Measurements from ENCODE around the gene POLL.

Gene POLL

DNA sequence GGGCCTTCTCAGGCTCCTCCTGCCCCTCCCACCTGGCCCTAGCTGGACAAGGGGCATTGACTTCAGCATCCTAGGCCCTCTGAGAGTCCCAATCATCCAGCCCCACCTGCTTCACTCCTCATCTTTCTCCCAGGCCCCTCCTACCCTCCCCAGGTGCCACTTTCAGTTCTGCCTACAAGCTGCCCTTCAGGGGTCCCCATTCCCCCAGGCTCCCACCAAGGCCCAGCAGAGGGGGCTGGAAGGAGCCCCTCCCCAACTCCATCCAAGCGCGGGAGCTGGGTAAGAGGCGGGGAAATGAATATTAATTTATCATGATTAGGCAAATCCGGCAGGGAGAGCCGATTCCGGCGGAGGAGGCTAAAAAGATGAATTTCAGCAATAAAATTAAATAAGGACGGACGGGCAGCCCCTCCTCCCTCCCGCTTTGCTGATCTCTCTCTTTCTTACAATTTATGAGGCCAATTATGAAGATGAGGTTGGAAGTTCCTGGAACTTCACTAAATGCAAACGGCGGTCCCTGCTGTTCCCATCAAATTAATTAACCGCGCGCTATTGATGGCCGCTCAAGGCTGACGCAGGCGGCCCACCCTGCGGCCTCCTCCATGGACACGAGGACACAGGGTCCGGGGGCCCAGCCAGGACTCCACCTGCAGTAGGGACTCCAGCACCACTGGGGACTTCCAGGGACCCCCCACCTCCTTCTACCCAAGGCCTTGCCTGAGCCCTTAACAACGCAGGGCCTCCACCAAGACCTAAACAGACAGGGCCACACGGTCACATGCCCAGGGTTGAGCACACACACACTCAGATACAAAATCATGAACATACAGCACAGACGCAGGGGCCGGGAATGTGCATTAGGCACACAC lies 13.9 kb downstream of the POLL start:
- no peak for DNase-seq

- no peak for DNase-seq
These were observed 15.3 kb downstream of the POLL start for GRCh38 chr10:101572785-101573184.

GRCh38 chr10:101572126-101572525 lies 15.9 kb downstream of the POLL start:
- no peak for DNase-seq

DNA sequence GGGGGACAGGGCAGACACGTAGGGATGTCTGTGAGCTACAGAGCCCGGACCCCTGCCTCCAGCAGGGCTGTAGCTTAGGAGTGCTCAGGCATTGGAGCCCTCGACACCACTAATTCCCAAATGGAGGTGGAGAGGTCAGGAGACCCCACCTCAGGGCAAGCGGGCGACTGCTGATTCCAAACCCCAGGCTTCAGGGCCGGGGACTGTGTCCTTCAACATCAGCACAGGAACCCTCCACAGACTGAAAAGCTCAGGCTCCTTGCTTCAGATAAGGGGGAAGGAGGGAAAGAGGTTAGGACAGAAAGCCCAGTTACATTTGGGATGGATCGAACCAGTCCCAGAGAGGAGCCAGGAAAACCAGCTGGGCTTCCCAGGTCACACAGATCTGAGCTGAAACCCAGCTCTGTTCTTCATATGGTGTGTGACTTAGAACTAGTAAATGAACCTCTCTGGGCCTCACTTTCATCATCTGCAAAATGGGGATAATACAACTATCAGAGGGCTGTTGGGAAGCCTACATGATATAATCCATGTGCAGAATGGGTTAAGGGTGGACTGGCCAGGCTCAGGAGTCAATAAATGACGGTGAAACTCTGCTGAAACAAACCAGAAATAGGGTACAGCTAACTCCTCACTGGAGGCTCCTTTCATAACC lies 16.7 kb downstream of the POLL start:
- no peak for DNase-seq

DNA sequence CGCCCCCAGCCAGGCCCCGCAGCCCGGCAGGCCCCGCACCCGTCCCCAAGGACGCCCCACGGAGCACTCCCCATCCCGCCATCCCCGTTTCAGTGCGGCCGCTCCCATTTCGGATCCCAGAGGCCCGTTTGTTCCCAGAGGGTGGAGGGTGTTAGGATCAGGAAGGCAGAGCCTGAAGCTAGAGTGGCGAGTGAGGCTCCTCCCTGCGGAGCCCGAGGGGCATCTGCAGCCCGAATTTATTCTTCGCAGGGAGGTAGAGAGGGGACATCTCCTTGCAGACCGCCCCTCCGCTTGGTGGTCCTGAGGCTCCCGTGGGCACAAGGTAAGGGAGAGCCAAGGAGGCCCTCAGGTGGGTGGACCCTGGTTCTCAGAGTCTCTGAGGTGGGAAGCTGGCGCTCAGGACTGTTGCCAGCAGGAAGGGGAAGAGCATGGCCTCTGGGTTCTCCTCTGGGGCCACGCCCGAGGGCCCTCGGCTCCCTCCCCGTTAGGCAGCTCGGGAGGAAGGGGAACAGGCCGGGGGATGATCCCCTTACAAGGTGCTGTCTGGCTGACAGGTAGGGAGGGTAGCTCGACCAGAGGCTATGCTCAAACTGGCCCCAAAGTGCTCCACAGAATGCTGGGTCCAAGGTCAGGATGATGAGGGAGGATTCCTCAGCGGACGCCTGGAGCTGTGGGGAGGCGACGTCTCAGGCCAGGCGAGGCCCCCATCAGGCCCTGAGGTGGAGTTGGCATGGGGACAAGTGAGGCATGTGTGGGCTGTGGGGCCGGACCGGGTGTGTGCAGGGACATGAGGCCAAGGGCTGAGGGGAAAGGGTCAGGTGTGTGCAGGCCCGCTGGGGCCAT lies 17.4 kb downstream of the POLL start:
- no peak for DNase-seq

DNA sequence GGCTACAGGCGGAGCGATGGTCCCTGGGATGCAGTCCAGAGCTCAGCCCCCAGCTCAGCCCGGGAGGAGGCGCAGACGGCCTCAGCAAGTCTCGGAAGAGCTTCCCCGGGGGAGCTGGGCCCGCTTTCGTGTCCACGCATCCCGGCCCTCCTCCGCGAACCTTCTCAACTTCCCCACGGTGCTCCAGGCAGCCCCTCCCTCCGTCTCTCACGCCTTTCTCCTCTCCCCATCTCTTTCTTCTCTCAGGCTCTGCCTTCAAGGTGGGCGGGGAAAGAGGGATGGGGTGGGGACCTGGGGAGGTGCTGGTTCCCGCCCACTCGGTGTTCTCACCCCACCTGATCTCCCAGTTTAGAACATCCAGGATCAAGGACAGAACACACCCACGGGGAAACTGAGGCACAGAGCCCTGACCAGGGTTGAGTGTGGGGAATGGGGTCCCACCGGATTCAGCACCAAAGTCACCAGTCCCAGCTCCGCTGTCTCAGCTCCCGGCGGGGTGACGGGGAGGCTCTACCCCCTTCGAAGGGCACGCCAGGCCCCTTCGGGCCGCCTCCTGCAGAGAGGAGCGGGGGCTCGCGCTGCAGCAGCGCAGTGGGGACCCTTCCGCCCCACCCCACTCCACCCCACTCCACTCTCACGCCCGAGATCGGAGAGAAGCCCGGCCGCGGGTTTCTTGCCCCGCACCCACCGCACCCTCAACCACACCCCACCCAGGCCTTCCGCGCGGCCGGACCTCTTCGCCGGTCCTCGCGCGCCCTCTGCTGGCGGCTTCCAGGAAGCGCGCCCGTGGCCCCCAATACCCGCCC lies 18.2 kb downstream of the POLL start:
- DNase-seq = peak; percentile 6

DNA sequence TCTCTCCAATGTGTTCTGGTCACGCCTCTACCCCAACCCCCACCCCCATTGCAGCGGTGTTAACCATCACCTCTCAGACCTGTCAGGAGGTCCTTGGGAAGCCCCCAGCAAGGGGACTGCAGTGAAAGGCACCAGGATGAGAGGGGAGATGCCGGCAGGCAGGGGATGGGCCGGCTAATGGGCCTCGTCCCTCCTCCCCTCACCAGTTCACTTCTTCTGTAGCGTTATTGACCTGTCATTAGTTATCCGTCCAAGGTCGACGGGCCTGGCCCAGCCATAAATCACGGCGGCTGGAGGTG lies 18.8 kb downstream of the POLL start:
- DNase-seq = no peak

DNA sequence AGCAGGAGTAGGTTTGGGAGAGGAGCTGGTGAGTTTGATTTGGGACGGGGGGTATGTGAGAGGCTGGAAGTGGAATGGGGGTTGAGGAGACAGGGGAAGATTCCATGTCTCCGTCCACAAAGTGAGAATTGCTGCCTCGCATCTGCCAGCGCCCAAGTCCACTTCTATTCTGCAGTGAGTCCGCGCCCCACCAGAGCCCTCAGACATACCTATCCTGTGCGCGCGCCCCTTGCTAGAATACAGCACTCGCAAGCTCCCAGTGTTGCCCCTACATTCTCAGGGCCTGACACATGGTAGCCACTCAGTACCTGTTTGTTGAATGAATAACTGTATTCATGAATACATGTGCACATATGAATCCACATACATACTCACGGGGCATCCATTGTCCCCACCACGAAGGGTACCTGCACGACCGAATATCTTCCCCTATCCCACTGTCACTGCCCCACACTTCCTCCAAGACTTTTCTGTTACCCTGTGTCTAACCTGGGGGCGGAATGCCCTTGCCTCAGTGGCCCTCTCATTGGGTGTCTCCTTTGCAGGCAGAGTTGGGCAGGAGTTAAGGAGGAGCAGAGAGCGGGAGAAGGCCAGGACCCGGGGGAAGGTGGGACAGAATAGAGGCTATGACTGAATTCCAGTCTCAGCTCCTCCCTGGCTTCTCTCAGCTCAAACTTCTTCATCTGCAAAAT lies 19.9 kb downstream of the POLL start:
- no peak for DNase-seq

GRCh38 chr10:101567165-101568006 lies 20.7 kb downstream of the POLL start:
- DNase-seq = no peak

GRCh38 chr10:101566333-101567164 lies 21.5 kb downstream of the POLL start:
- DNase-seq = peak; percentile 15

DNA sequence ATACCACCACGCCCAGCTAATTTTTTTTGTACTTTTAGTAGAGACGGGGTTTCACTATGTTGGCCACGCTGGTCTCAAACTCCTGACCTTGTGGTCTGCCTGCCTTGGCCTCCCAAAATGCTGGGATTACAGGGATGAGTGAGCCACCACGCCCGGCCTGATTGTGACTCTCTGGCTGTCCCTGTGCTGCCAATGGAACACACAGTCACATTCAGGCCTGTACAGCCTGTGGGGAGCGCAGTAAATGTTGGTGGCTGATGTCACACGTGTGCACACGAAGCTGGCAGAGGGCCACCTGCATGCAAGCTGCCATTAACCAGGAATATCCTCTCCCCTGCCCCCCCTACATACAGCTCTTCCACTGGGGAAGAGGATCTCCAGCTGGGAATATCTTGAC lies 22.1 kb downstream of the POLL start:
- no peak for DNase-seq

DNA sequence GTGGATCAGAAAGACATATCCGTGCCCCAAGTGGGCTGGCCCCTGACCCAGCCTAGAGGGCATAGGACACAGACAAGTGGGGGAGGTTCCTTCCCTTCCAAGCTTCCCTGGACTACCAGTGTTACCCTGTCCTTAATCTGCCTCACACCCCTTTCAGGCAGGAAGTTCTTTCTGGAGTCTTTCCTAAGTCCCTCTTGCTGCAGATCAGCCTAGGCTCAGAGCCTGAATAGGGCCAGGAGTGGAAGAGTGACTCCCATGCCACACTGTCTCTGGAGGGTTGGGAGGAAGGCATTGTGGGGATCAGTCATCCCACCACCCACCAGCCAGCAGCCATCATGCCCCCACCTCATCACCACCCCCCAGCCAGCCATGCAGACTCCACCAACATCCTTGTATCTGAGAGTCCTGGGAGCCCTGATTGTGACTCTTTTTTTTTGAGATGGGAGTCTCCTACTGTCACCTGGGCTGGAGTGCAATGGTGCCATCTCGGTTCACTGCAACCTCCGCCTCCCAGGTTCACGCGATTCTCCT lies 22.6 kb downstream of the POLL start:
- no peak for DNase-seq

DNA sequence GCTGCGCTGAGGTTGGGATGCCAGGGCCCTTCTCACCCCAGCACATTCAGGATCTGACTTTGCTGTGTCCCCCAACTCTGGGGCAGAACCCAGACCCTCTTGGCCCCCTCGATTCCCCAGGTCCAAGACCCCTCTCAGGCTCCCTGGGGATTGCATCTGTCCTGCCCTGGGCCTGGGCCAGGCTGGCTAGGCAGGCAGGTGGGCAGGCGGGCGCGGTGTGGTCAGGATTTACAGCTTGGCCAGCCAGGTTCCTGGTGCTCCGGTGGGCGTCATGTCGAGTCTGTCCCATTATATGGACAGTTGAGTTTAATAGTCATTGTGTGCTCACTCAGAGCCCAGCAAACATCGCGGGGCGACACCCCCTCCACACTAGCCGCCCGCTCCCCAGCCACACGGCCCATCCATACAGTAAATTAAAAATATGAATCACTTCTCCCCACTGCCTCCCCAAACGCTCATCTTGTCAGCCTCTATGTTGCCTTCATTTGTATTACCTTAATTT lies 23.5 kb downstream of the POLL start:
- DNase-seq = no peak

DNA sequence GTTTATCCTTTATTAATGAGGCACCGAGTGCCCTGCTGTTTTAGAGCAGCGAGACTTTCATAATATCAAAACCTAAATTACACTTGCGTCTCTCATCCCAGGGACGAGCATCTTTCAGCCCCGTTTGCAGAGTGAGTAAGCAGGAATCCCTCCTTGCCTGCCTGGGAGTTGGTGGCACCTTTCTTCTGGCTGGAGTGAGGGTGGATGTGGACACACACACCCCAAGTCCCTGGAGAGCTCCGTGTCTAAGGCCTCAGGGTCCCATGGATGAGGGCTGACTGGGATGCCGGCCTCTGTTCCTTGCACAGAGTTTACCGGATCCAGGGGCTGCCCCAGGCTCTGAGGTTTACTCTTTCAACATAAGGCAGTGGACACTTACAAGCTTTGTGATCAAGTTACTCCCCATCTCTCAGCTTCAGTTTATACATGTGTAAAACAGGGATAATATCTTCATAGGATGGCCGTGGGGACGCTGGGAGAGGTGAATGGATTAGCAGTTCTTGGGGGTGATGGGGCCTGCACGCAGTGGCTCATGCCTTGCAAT lies 24.5 kb downstream of the POLL start:
- no peak for DNase-seq

GRCh38 chr10:101563007-101563406 lies 25.1 kb downstream of the POLL start:
- no peak for DNase-seq

GRCh38 chr10:101562231-101562630 lies 25.8 kb downstream of the POLL start:
- DNase-seq = no peak

DNA sequence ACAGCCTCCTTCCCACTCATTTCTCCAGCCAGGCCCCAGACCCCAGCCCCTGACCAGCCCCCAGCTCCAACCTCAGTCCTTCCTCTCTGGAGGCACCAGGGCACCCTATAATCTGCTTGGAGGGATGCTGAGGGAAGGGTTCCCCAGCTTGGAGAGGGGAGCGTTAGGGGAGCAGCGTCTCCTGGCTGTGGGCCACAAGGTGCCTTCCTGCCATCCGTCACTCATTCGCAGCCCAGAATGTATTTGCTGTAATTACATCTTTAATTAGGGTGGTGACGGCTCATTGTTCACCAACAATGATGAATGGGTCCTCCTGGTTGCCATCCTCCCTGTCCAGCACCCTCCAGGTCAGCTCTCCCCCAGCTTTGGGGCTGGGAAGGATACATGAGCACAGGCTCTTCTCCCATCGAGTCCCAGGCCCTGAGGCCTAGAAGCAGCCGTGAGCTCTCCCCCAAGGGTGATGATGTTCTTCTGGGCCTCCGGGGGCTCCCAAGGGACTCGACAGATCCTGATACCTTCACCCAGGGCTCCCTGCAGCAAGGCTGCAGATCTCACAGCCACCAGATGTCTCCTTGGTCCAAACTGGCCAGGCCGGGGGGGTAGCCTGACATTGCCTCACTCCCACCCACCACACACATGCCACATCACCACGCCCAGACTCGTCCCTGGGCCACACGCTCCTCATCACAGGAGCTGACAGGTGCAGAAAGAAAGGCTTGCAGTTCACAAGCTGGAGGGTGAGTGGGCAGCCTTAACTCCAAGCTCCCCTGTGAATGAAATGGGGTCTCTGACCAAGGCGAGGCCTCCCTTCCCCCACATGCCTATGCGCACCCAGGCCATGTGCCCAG lies 26.8 kb downstream of the POLL start:
- DNase-seq = no peak

DNA sequence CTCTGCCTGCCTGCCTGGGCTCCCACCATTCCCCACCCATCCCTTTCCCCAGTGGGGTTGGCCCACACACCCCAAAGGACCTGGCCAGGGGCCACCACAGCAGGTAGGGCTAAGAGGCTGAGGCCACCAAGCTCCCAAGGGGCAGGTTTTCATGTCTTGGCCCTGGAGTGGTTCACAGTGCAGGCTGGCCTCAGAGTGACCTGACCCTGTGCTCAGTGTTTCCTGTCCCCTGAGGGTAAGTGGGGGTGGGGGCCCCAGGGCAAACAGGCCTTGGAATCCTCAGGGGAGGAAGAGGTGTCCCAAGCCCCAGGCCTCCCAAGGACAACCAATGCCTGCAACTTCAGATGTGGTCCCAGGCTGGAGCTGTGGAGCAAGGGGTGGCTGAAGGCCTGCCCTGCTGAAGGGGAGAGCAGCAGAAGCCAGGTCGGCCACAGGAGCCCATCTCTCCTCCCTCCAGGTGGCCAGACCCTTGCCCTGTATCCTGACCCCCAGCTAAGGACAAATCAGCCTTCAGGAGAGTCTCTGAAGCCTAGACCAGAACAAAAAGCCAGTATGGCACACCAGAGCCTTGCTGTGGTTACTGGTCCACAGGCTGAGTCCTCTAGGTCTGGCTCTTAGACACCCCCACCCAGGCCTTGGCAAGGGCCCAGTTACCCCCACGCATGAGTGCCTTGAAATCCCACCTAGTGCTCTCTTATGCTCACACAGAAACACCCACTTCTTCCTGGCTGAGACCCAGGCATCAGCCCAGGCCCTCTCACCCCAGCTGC lies 27.6 kb downstream of the POLL start:
- no peak for DNase-seq
